Immature natural killer cell (primary cell): ENCODE results near the gene TNFRSF6B. TPM values are rescaled to one million over a fixed set of nuclear protein-coding genes. Genes with fewer than 3 reads are reported as not detected.
"Not testable (repeated sequence)": the region's sequence is repeated elsewhere in the genome, so short reads cannot be mapped to it uniquely, and the experiment has no call there.

Source experiments
- DNase-seq, 3 donors: peaks; one replicate each; pipeline ENCODE4 v3.0.0; 2022; ENCODE audit warnings: mixed read lengths in 1 of 3
- H3K27ac Mint-ChIP-seq, 6 donors: one replicate each; pipeline ENCODE4 v1.8.0; 2020; ENCODE audit warnings: mixed read lengths in 6 of 6, mild to moderate bottlenecking in 5 of 6, inconsistent platforms in 4 of 6, moderate library complexity in 3 of 6
- H3K27me3 Mint-ChIP-seq, 3 donors: one replicate each; pipeline ENCODE4 v1.8.0; 2020 to 2021; ENCODE audit warnings: low read depth in 3 of 3, mild to moderate bottlenecking in 3 of 3, mixed read lengths in 3 of 3, moderate library complexity in 3 of 3, inconsistent platforms in 1 of 3
- H3K36me3 Mint-ChIP-seq, 3 donors: one replicate each; pipeline ENCODE4 v1.8.0; 2020; ENCODE audit warnings: mixed read lengths in 3 of 3, inconsistent platforms in 2 of 3, mild to moderate bottlenecking in 2 of 3
- H3K4me1 Mint-ChIP-seq, 2 donors: one replicate each; pipeline ENCODE4 v1.8.0; 2020; ENCODE audit warnings: inconsistent platforms in 2 of 2, mild to moderate bottlenecking in 2 of 2, mixed read lengths in 2 of 2, moderate library complexity in 1 of 2
- H3K4me3 Mint-ChIP-seq, 5 donors: one replicate each; pipeline ENCODE4 v1.8.0; 2020; ENCODE audit warnings: mild to moderate bottlenecking in 5 of 5, mixed read lengths in 5 of 5, inconsistent platforms in 3 of 5, moderate library complexity in 3 of 5
- H3K9me3 Mint-ChIP-seq, 6 donors: one replicate each; pipeline ENCODE4 v1.8.0; 2020; ENCODE audit warnings: mild to moderate bottlenecking in 6 of 6, mixed read lengths in 6 of 6, inconsistent platforms in 4 of 6, moderate library complexity in 3 of 6
- polyA plus RNA-seq, 3 donors: library from polyadenylated mRNA; unstranded; fragments of 300-500 nt; fragmentation: Illumina TruSeq; gene quantifications; one replicate each; pipeline ENCODE4 v1.2.3, GENCODE V29; 2021

The TNFRSF6B gene
- not detected for polyA plus RNA-seq

DNA sequence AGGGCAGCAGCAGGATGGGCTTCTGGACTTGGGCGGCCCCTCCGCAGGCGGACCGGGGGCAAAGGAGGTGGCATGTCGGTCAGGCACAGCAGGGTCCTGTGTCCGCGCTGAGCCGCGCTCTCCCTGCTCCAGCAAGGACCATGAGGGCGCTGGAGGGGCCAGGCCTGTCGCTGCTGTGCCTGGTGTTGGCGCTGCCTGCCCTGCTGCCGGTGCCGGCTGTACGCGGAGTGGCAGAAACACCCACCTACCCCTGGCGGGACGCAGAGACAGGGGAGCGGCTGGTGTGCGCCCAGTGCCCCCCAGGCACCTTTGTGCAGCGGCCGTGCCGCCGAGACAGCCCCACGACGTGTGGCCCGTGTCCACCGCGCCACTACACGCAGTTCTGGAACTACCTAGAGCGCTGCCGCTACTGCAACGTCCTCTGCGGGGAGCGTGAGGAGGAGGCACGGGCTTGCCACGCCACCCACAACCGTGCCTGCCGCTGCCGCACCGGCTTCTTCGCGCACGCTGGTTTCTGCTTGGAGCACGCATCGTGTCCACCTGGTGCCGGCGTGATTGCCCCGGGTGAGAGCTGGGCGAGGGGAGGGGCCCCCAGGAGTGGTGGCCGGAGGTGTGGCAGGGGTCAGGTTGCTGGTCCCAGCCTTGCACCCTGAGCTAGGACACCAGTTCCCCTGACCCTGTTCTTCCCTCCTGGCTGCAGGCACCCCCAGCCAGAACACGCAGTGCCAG is at the start of gene TNFRSF6B:
TSS of gene TNFRSF6B (plus strand) at position 25 of the 729 bp plus-strand sequence. CDS start at position 141, 116 bp downstream.
- H3K36me3 Mint-ChIP-seq, result no peaks in the 10 kb centered on the region
- peaks cover 0 to 4% (median 1%) of the 10 kb centered on the region in 6 donors for H3K9me3 Mint-ChIP-seq
- peak within 1 kb of the TSS in 2 of 5 donors; percentile 15 to 29 for H3K4me3 Mint-ChIP-seq
- H3K27me3 Mint-ChIP-seq, result peaks cover 29 to 39% (median 33%) of the 10 kb centered on the region in 3 donors
- H3K27ac Mint-ChIP-seq, result peak within 1 kb of the TSS in 2 of 6 donors; percentile 20 to 65
- H3K4me1 Mint-ChIP-seq, result peaks cover 0 to 8% of the 10 kb centered on the region in 2 donors
- DNase-seq, result peak in 1 of 3 donors; percentile 14

DNA sequence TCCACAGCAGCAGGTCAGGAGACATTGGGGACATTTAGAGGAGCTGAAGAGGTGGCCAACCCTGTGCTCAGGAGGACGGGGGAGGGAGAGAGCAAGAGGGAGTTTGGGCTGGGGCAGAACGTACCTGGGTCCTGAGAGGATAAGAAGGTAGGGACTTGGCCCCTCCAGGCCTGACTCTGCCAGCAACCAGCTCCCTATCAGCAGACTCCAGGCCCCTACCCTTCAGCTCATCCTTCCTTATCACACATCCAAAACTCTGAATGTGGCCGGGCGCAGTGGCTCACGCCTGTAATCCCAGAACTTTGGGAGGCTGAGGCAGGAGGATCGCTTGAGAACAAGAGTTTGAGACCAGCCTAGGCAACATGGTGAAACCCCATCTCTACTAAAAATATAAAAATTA is 48.3 kb upstream of the TNFRSF6B start:
- no peaks in the 10 kb centered on the region for H3K36me3 Mint-ChIP-seq
- peaks cover 5% of the 10 kb centered on the region in 2 donors for H3K4me1 Mint-ChIP-seq
- no peak overlapping the region for H3K27ac Mint-ChIP-seq
- no peaks in the 10 kb centered on the region for H3K9me3 Mint-ChIP-seq
- H3K4me3 Mint-ChIP-seq, result no peak overlapping the region
- no peak for DNase-seq
- H3K27me3 Mint-ChIP-seq, result peaks cover under 1 to 8% (median 3%) of the 10 kb centered on the region in 3 donors

GRCh38 chr20:63648895-63649589 is 47.4 kb upstream of the TNFRSF6B start:
- H3K36me3 Mint-ChIP-seq, result no peaks in the 10 kb centered on the region
- H3K4me3 Mint-ChIP-seq, result no peak overlapping the region
- DNase-seq, result no peak
- no peak overlapping the region for H3K27ac Mint-ChIP-seq
- peaks cover under 1 to 12% (median 3%) of the 10 kb centered on the region in 3 donors for H3K27me3 Mint-ChIP-seq
- H3K4me1 Mint-ChIP-seq, result peaks cover 9% of the 10 kb centered on the region in 2 donors
- H3K9me3 Mint-ChIP-seq, result no peaks in the 10 kb centered on the region

DNA sequence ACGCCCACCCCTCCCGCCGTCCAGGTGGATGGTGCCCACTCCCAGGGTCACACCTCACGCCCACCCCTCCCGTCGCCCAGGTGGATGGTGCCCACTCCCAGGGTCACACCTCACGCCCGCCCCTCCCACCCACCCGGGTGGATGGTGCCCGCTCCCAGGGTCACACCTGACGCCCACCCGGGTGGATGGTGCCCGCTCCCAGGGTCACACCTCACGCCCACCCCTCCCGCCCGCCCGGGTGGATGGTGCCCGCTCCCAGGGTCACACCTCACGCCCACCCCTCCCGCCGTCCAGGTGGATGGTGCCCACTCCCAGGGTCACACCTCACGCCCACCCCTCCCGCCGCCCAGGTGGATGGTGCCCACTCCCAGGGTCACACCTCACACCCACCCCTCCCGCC is 46.0 kb upstream of the TNFRSF6B start:
- H3K4me3 Mint-ChIP-seq, H3K36me3 Mint-ChIP-seq, H3K9me3 Mint-ChIP-seq, H3K27ac Mint-ChIP-seq, DNase-seq: not testable (repeated sequence)
- H3K27me3 Mint-ChIP-seq, result peaks cover 4 to 11% (median 5%) of the 10 kb centered on the region in 3 donors
- peaks cover 9 to 12% of the 10 kb centered on the region in 2 donors for H3K4me1 Mint-ChIP-seq

DNA sequence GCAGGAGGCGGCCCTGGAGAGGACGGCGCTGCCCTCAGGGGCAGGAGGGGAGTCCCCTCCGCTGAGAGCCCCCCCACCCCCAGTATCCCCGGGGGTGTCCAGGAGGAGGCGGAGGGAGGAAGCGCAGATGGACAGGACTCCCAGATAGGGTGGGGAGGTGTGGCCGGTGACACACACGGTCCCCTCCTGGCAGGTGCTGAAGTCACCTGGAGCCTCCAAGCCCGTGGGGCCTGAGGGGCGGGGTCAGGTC is 44.6 kb upstream of the TNFRSF6B start:
- DNase-seq, result no peak
- H3K27ac Mint-ChIP-seq, result no peak overlapping the region

GRCh38 chr20:63652192-63652980 is 44.1 kb upstream of the TNFRSF6B start:
- DNase-seq, result peak in 1 of 3 donors; percentile 17
- no peaks in the 10 kb centered on the region for H3K36me3 Mint-ChIP-seq
- no peak overlapping the region for H3K27ac Mint-ChIP-seq
- peak overlapping the region in 3 of 5 donors; percentile 29 to 84 (median 46) for H3K4me3 Mint-ChIP-seq
- peaks cover 4 to 9% (median 5%) of the 10 kb centered on the region in 3 donors for H3K27me3 Mint-ChIP-seq
- H3K9me3 Mint-ChIP-seq, result no peaks in the 10 kb centered on the region
- H3K4me1 Mint-ChIP-seq, result peaks cover 9 to 12% of the 10 kb centered on the region in 2 donors

More for the DNA sequence above, 44.6 kb upstream of the TNFRSF6B start:
- peaks cover 4 to 9% (median 5%) of the 10 kb centered on the region in 3 donors for H3K27me3 Mint-ChIP-seq
- no peaks in the 10 kb centered on the region for H3K36me3 Mint-ChIP-seq
- peaks cover 9 to 12% of the 10 kb centered on the region in 2 donors for H3K4me1 Mint-ChIP-seq
- H3K4me3 Mint-ChIP-seq, result peak overlapping the region in 4 of 5 donors; percentile 71 to 84 (median 78)
- H3K9me3 Mint-ChIP-seq, result no peaks in the 10 kb centered on the region

GRCh38 chr20:63653041-63653973 is 43.1 kb upstream of the TNFRSF6B start, which contains the start of gene STMN3:
TSS of gene STMN3 (minus strand) at chr20:63653424. CDS start at chr20:63653345, 79 bp downstream.
- Mint-ChIP-seq H3K36me3 (no peaks in the 10 kb centered on the region), H3K27me3 (peaks cover 11 to 14% (median 12%) of the 10 kb centered on the region in 3 donors), H3K4me3 (peak within 1 kb of the TSS; percentile 40 to 62 (median 45)), H3K4me1 (peaks cover 15 to 18% of the 10 kb centered on the region in 2 donors), H3K27ac (peak within 1 kb of the TSS in 1 of 6 donors; percentile 22), H3K9me3 (peaks cover 0 to 3% (median 0%) of the 10 kb centered on the region in 6 donors)
- peak; percentile 67 to 71 (median 70) for DNase-seq

- H3K4me1 Mint-ChIP-seq, result peaks cover 22 to 26% of the 10 kb centered on the region in 2 donors
- no peak for DNase-seq
- peak overlapping the region; percentile 40 to 56 (median 41) for H3K4me3 Mint-ChIP-seq
- H3K9me3 Mint-ChIP-seq, result peaks cover 0 to 3% (median 0%) of the 10 kb centered on the region in 6 donors
- peak overlapping the region in 1 of 6 donors; percentile 22 for H3K27ac Mint-ChIP-seq
- H3K27me3 Mint-ChIP-seq, result peaks cover 11 to 14% (median 12%) of the 10 kb centered on the region in 3 donors
- H3K36me3 Mint-ChIP-seq, result no peaks in the 10 kb centered on the region
Observed at GRCh38 chr20:63653974-63654668, 42.3 kb upstream of the TNFRSF6B start.

DNA sequence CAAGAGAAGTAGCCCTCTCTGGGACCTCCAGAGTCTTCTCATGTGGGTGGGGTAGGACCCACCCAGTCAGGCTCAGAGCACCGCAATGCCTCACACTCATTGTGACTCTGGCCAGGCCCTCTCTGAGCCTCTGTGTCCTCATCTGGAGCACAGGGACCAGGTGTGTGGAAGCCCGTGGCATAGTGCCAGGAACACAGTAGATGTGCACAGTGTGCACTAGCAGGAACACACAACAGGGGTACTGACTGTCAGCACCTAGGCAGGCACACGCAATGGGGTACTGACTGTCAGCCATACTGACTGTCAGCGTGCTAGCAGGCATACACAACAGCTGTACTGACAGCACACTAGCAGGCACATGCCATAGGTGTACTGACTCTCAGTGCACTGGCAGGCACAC is 41.2 kb upstream of the TNFRSF6B start:
- peaks cover 29 to 35% of the 10 kb centered on the region in 2 donors for H3K4me1 Mint-ChIP-seq
- peaks cover 0 to 3% (median 0%) of the 10 kb centered on the region in 6 donors for H3K9me3 Mint-ChIP-seq
- peaks cover 11 to 14% (median 12%) of the 10 kb centered on the region in 3 donors for H3K27me3 Mint-ChIP-seq
- no peak for DNase-seq
- H3K4me3 Mint-ChIP-seq, result no peak overlapping the region
- no peak overlapping the region for H3K27ac Mint-ChIP-seq
- H3K36me3 Mint-ChIP-seq, result peaks cover 0 to 7% (median 3%) of the 10 kb centered on the region in 3 donors

DNA sequence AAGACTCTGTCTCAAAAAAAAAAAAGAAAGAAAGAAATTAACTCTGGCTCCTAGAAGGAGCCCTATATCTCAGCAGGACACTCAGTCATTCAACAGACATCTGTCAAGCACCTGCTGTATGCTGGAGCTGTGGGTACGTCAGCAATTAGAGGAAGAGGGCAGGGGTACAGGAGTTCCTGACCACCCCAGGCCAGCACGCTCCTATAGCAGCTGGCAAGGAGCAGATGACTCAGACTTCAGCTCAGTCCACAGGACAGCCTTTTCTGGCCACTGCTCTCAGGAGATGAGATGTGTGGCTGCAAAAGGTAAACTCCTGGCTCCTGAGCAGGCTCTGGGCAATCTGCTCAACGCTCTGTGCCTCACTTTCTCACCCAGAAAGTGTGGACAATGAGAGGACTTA is 40.0 kb upstream of the TNFRSF6B start:
- Mint-ChIP-seq H3K4me1 (peaks cover 32 to 34% of the 10 kb centered on the region in 2 donors), H3K4me3 (no peak overlapping the region), H3K27me3 (peaks cover 11 to 14% (median 12%) of the 10 kb centered on the region in 3 donors), H3K36me3 (peaks cover 3 to 7% (median 4%) of the 10 kb centered on the region in 3 donors), H3K27ac (no peak overlapping the region), H3K9me3 (peaks cover 0 to 3% (median 0%) of the 10 kb centered on the region in 6 donors)
- no peak for DNase-seq

DNA sequence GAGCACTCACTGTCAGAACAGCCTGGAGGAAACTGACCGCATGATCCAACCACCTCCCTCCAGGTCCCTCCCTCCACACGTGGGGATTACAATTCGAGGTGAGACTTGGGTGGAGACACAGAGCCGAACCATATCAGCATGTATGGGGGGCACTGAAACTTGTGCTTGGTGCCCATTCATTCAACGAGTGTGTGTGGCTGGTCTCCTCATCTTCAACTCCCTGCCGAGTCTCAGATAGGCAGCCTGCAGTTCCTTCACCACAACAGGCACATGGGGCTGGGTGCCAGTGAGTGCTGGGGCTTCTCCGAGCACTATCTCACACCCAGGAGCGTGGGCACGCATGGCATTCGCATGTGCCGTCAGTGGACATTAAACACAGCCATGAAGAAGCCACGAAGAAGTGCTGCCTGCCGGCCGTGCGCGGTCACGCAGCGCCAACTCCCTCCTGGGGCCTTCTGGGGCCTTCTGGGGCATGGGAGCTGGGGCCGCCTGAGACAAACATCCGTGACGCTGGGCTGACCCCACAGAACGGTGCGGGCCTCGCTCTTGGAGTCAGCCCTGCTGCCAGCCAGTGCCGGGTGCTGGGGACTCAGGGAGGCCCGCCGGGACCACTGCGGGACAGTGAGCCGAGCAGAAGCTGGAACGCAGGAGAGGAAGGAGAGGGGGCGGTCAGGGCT is 39.1 kb upstream of the TNFRSF6B start:
- H3K9me3 Mint-ChIP-seq, result peaks cover 0 to 3% (median 0%) of the 10 kb centered on the region in 6 donors
- H3K36me3 Mint-ChIP-seq, result peaks cover 3 to 10% (median 4%) of the 10 kb centered on the region in 3 donors
- H3K4me3 Mint-ChIP-seq, result peak overlapping the region; percentile 95 to 97 (median 96)
- H3K27me3 Mint-ChIP-seq, result peaks cover 9 to 12% (median 12%) of the 10 kb centered on the region in 3 donors
- H3K4me1 Mint-ChIP-seq, result peaks cover 30% of the 10 kb centered on the region in 2 donors
- DNase-seq, result no peak
- H3K27ac Mint-ChIP-seq, result peak overlapping the region in 5 of 6 donors; percentile 90 to 97 (median 94)
